ENCODE data around the gene PMAIP1. TPM values are rescaled to one million over a fixed set of nuclear protein-coding genes. Genes with fewer than 3 reads are reported as not detected.

The PMAIP1 gene
- total RNA-seq, 1 donor from 2014 or later = not detected

DNA sequence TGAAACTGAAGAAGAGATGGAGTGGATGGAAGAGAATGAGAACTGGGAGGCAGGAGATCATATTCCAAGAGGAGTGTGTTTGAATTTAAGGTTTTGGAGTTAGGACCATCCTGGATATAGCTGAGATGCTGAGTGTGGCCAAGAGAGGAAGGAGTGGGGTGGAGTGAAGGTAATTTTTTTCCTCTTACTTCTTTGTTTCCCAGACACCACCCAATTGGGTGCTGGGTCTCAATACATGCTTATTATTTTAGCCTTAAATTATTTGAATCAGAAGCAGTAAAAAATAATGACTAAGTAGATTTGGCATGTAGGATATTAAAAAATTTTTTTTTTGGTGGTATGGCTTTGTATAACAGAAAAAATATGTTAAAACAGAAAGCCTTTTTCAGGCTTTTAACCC, 39.3 kb downstream of the PMAIP1 start:
- intact Hi-C loops (cut with DNase I) = no loop called here
- ATAC-seq (ENCODE audit: poor library complexity) (no peak), DNase-seq (no peak)

DNA sequence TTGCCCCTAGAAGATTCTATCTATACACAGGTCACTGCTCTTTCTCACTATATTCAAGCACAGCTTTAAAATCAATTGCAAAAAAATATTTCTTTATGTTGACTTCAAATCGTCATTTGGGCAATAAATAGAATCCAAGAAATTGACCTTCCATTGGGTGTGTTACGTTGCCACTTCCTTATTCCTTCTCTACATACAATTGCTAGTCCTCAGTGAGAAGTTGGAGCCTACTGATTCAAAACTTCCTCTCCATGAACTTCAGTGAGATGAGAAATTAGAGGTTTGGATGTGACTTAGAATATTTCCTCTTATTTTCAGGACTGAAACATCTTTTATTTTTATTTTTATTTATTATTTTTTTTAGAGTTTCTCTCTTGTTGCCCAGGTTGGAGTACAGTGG, 40.3 kb downstream of the PMAIP1 start:
- ATAC-seq (ENCODE audit: poor library complexity) (no peak), DNase-seq (no peak)
- intact Hi-C loops (cut with DNase I) = no loop called here

DNA sequence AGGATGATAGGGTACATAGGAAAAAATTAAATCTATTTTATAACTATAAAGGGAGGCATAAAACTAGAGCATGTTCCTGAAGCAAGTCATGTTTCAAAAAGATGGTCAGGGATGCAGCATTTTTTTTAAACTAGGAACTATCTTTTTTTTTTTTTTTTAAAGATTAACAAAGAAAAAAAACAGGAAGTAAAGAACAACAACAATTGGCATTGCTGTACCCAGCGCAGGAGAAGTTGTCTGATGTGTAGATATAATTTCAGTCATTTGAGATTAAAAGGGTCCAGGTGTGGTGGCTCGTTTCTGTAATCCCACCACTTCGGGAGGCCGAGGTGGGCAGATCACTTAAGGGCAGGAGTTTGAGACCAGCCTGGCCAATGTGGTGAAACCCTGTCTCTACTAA, 41.5 kb downstream of the PMAIP1 start:
- intact Hi-C loops (cut with DNase I) = no loop called here
- ATAC-seq (ENCODE audit: poor library complexity) = no peak
- DNase-seq = no peak

DNA sequence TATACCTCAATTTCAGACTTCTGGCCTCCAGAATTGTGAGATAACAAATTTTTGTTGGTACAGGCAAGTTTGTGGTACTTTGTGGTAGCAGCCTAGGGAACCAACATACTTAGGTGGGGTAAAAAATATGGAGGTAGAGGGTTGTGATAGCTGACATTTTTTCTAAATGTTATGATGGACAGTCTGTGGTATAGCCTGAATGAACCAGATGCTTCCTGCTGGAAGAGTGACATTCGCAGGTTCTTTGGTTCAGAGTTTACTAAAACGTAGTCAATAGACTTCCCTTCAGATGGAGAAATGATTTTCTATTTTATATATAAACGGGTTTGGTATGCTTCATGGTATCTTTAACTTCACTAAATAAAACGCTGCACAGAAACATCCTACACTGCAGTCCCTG, 42.8 kb downstream of the PMAIP1 start:
- no peak for ATAC-seq (ENCODE audit: poor library complexity)
- intact Hi-C loops (cut with DNase I) = no loop called here

DNA sequence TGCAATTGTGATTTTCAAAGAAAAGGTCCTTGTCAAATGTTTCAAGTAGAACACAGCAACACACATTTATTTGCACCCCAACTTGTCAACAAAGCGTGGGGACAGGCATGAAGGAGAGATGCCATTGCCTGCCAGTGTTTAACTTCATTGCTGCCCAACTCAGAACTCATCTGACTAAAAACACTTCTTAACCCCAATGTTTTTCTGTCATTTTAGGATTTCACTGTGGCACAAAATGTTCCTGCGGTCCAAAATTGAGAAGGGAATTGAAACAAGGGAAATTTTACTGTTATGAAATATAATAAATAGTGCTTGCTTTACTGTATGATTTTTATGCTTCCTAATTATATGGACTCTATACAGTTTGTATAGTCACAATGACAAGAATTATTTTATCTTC, 45.7 kb downstream of the PMAIP1 start:
- DNase-seq (no peak), ATAC-seq (ENCODE audit: poor library complexity) (no peak)
- intact Hi-C loops (cut with DNase I) = no loop called here

More for the DNA sequence above, 42.8 kb downstream of the PMAIP1 start:
- no peak for DNase-seq

DNA sequence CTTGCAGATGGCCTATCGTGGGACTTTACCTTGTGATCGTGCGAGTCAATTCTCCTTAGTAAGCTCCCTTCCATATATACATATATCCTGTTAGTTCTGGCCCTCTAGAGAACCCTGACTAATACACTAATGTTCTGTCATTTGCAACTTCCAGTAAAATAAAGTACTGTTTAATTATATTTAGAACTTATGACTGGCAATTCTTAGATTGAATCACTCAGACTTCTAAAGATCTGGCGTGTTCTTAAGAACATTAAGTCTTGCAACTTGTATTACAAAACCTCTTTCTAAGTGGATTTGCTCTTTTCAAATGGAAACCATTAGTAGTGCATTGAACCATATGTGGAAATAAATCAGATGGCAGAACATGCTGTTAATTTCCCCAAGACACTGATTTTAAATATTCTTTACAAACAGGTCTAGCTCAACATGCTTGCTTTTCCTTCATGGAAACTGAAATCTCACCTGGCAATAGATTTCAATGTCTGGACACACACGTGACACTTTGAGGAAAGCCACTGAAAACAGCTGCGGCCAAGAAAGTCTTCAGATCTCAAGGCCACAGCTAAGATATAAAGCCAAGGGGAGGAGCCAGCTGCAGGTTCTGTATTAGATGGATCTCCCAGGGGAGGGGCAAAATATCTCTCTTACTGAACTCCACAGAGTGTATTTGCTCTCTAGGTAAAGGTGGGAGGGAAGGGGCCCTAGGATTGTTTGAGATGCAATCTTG, 50.6 kb downstream of the PMAIP1 start:
- no peak for DNase-seq
- intact Hi-C loops (cut with DNase I) = no loop called here

DNA sequence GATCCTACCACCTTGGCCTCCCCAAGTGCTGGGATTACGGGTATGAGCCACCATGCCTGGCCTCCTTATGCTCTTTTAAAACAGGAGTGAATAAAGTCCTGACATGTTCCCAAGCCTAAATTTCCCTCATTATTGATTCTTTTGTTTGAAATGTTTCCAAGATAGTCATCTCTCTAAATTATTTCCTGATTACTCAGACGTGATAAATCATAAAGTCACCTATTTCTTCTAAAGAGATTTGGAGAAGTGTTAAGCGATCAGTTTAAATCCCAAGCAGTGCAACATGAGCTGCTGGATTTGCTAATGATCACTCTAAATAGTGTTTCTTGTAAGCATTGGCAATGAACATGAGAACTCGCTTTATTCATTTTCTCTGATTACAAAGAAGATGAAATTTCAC, 51.8 kb downstream of the PMAIP1 start:
- ATAC-seq (ENCODE audit: poor library complexity) (no peak), DNase-seq (no peak)
- intact Hi-C loops (cut with DNase I) = no loop called here

More for the DNA sequence above, 50.6 kb downstream of the PMAIP1 start:
- no peak for ATAC-seq (ENCODE audit: poor library complexity)

DNA sequence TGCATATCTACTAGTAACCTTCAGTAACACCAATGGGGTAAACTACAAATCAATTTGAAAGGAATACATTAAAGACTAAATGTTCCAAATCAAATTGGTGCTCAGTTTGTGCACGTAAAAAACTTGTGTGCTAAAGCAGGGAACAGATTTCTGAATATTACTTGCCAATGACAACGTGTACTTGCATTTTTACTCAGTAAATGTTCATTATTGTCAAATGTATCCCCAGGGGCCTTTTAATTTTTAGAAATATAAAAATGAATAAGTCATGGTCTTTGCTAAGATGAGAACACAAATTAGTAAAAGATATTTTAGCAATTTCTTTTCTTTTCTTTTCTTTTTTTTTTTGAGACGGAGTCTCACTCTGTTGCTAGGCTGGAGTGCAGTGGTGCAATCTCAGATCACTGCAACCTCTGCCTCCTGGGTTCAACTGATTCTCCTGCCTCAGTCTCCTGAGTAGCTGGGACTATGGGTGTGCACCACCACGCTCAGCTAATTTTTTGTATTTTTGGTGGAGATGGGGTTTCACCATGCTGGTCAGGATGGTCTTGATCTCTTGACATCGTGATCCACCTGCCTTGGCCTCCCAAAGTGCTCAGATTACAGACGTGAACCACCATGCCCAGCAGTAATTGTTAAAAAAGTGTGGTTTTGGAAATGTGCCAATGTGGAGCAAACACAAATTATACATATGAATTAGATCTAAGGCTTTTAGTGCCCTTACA, 52.6 kb downstream of the PMAIP1 start:
- DNase-seq = no peak
- no peak for ATAC-seq (ENCODE audit: poor library complexity)
- intact Hi-C loops (cut with DNase I) = no loop called here

Other genes with a start within 250 kb of the PMAIP1 start
- gene CCBE1, start 202.6 kb upstream of the PMAIP1 start, total RNA-seq = 3.9 TPM